ENCODE measurements around the gene KIAA1958. TPM values are rescaled to one million over a fixed set of nuclear protein-coding genes. Genes with fewer than 3 reads are reported as not detected.

Gene KIAA1958
- polyA plus RNA-seq, 3 donors: 1.9 to 4.2 (median 1.9) TPM

GRCh38 chr9:112621018-112621655, 134.5 kb downstream of the KIAA1958 start:
- H3K27me3 Mint-ChIP-seq (ENCODE audit: low read depth in 3 of 3): peaks cover 0 to 3% (median 0%) of the 10 kb centered on the region in 3 donors
- peaks cover 13% of the 10 kb centered on the region in 2 donors for H3K36me3 Mint-ChIP-seq
- peaks cover 0 to 3% (median 0%) of the 10 kb centered on the region in 7 donors for H3K9me3 Mint-ChIP-seq
- peak overlapping the region; percentile 22 to 80 (median 58) for H3K27ac Mint-ChIP-seq
- H2AFZ ChIP-seq (ENCODE audit: insufficient read depth, low read depth, low read length, poor library complexity, severe bottlenecking): no peak overlapping the region
- peaks cover 8% of the 10 kb centered on the region for H3K4me1 Mint-ChIP-seq
- DNase-seq: peak; percentile 2 to 24 (median 6)
- H3K4me3 ChIP-seq (replicated peaks in 1 of 3; ENCODE audit: low read depth in 2 of 3, low read length in 3 of 3): no peak overlapping the region
- H3K9ac ChIP-seq (ENCODE audit: insufficient read depth, low read length, poor library complexity, severe bottlenecking): no peak overlapping the region
- intact Hi-C loops (cut with micrococcal nuclease): no loop called here
- H3K79me2 ChIP-seq (ENCODE audit: insufficient read depth, low read length): no peaks in the 10 kb centered on the region
- no peaks in the 10 kb centered on the region for H3K9me3 ChIP-seq (replicated peaks in 1 of 2; ENCODE audit: control insufficient read depth in 1 of 2, insufficient read depth in 1 of 2, low read length in 2 of 2)
- H3K36me3 ChIP-seq (replicated peaks in 1 of 2; ENCODE audit: control insufficient read depth in 1 of 2, insufficient read depth in 2 of 2, low read length in 2 of 2): peaks cover 9 to 11% of the 10 kb centered on the region in 2 donors
- peak overlapping the region in 1 of 2 donors; percentile 25 for H3K27ac ChIP-seq (ENCODE audit: low read depth in 1 of 2, low read length in 2 of 2)
- H3K4me2 ChIP-seq (replicated peaks; ENCODE audit: extremely low read depth, low read length, poor library complexity, severe bottlenecking): no peak overlapping the region
- no peaks in the 10 kb centered on the region for H3K27me3 ChIP-seq (ENCODE audit: control insufficient read depth in 2 of 2, insufficient read depth in 2 of 2, low read length in 2 of 2)
- TF ChIP-seq, protein P1, sequence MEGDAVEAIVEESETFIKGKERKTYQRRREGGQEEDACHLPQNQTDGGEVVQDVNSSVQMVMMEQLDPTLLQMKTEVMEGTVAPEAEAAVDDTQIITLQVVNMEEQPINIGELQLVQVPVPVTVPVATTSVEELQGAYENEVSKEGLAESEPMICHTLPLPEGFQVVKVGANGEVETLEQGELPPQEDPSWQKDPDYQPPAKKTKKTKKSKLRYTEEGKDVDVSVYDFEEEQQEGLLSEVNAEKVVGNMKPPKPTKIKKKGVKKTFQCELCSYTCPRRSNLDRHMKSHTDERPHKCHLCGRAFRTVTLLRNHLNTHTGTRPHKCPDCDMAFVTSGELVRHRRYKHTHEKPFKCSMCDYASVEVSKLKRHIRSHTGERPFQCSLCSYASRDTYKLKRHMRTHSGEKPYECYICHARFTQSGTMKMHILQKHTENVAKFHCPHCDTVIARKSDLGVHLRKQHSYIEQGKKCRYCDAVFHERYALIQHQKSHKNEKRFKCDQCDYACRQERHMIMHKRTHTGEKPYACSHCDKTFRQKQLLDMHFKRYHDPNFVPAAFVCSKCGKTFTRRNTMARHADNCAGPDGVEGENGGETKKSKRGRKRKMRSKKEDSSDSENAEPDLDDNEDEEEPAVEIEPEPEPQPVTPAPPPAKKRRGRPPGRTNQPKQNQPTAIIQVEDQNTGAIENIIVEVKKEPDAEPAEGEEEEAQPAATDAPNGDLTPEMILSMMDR (IDR thresholded peaks at IDR 0.05): no peak
- WGBS (ENCODE audit: insufficient coverage): no CpG with 5 or more reads among the region's 3 CpGs
- peak overlapping the region in 1 of 2 donors; percentile 4 for H3K4me3 Mint-ChIP-seq
- H4K20me1 ChIP-seq (ENCODE audit: insufficient read depth, low read length): no peaks in the 10 kb centered on the region
- peaks cover 6 to 13% of the 10 kb centered on the region in 2 donors for H3K4me1 ChIP-seq (ENCODE audit: control insufficient read depth in 1 of 2, insufficient read depth in 2 of 2, low read length in 2 of 2)

- TF ChIP-seq, protein P1 (IDR thresholded peaks at IDR 0.05): no peak
- no peaks in the 10 kb centered on the region for H3K9me3 ChIP-seq (replicated peaks in 1 of 2; ENCODE audit: control insufficient read depth in 1 of 2, insufficient read depth in 1 of 2, low read length in 2 of 2)
- H4K20me1 ChIP-seq (ENCODE audit: insufficient read depth, low read length): no peaks in the 10 kb centered on the region
- Mint-ChIP-seq H3K4me3 (no peak overlapping the region), H3K36me3 (peaks cover 5 to 7% of the 10 kb centered on the region in 2 donors), H3K4me1 (peaks cover 8% of the 10 kb centered on the region), H3K27ac (no peak overlapping the region), H3K9me3 (no peaks in the 10 kb centered on the region), H3K27me3 (ENCODE audit: low read depth in 3 of 3) (peaks cover 0 to 2% (median 0%) of the 10 kb centered on the region in 3 donors)
- H3K27me3 ChIP-seq (ENCODE audit: control insufficient read depth in 2 of 2, insufficient read depth in 2 of 2, low read length in 2 of 2): no peaks in the 10 kb centered on the region
- no peak overlapping the region for H3K4me2 ChIP-seq (replicated peaks; ENCODE audit: extremely low read depth, low read length, poor library complexity, severe bottlenecking)
- H3K4me3 ChIP-seq (replicated peaks in 1 of 3; ENCODE audit: low read depth in 2 of 3, low read length in 3 of 3): no peak overlapping the region
- peaks cover 5% of the 10 kb centered on the region in 2 donors for H3K36me3 ChIP-seq (replicated peaks in 1 of 2; ENCODE audit: control insufficient read depth in 1 of 2, insufficient read depth in 2 of 2, low read length in 2 of 2)
- no peak for DNase-seq
- no peak overlapping the region for H3K9ac ChIP-seq (ENCODE audit: insufficient read depth, low read length, poor library complexity, severe bottlenecking)
- intact Hi-C loops (cut with micrococcal nuclease): no loop called here
- no peak overlapping the region for H3K27ac ChIP-seq (ENCODE audit: low read depth in 1 of 2, low read length in 2 of 2)
- no peak overlapping the region for H2AFZ ChIP-seq (ENCODE audit: insufficient read depth, low read depth, low read length, poor library complexity, severe bottlenecking)
- WGBS (ENCODE audit: insufficient coverage): no CpG with 5 or more reads among the region's 2 CpGs
- H3K4me1 ChIP-seq (ENCODE audit: control insufficient read depth in 1 of 2, insufficient read depth in 2 of 2, low read length in 2 of 2): peaks cover 6 to 13% of the 10 kb centered on the region in 2 donors
- no peaks in the 10 kb centered on the region for H3K79me2 ChIP-seq (ENCODE audit: insufficient read depth, low read length)
Observed at GRCh38 chr9:112623198-112623597, 136.6 kb downstream of the KIAA1958 start.

Measured in CD14-positive monocyte (primary cell).